BLaER1 (cell line): ENCODE data around the gene S100A4.

ENCODE experiments used
- H3K27ac ChIP-seq: shearing (Covaris generic); formaldehyde crosslinking; 2 replicates; pipeline ENCODE4 v1.8.1; 2022
- H3K27me3 ChIP-seq: shearing (Covaris generic); formaldehyde crosslinking; 2 replicates; pipeline ENCODE4 v1.8.1; 2022
- H3K36me3 ChIP-seq: shearing (Covaris generic); formaldehyde crosslinking; 2 replicates; pipeline ENCODE4 v1.8.1; 2022
- H3K4me1 ChIP-seq: shearing (Covaris generic); formaldehyde crosslinking; 2 replicates; pipeline ENCODE4 v1.8.1; 2022
- H3K4me2 ChIP-seq: shearing (Covaris generic); formaldehyde crosslinking; 2 replicates; pipeline ENCODE4 v1.8.1; 2022
- H3K4me3 ChIP-seq: shearing (Covaris generic); formaldehyde crosslinking; 2 replicates; pipeline ENCODE4 v1.8.1; 2022
- H3K9ac ChIP-seq: shearing (Covaris generic); formaldehyde crosslinking; 2 replicates; pipeline ENCODE4 v1.8.1; 2022
- H3K9me3 ChIP-seq: shearing (Covaris generic); formaldehyde crosslinking; 2 replicates; pipeline ENCODE4 v1.8.1; 2022
- H4K20me1 ChIP-seq: shearing (Covaris generic); formaldehyde crosslinking; 2 replicates; pipeline ENCODE4 v1.8.1; 2022
- Cebpa-rat ChIP-seq: shearing (Covaris generic); IDR thresholded peaks from 2 replicates; pipeline ENCODE4 v1.8.1; 2022

Gene S100A4

DNA sequence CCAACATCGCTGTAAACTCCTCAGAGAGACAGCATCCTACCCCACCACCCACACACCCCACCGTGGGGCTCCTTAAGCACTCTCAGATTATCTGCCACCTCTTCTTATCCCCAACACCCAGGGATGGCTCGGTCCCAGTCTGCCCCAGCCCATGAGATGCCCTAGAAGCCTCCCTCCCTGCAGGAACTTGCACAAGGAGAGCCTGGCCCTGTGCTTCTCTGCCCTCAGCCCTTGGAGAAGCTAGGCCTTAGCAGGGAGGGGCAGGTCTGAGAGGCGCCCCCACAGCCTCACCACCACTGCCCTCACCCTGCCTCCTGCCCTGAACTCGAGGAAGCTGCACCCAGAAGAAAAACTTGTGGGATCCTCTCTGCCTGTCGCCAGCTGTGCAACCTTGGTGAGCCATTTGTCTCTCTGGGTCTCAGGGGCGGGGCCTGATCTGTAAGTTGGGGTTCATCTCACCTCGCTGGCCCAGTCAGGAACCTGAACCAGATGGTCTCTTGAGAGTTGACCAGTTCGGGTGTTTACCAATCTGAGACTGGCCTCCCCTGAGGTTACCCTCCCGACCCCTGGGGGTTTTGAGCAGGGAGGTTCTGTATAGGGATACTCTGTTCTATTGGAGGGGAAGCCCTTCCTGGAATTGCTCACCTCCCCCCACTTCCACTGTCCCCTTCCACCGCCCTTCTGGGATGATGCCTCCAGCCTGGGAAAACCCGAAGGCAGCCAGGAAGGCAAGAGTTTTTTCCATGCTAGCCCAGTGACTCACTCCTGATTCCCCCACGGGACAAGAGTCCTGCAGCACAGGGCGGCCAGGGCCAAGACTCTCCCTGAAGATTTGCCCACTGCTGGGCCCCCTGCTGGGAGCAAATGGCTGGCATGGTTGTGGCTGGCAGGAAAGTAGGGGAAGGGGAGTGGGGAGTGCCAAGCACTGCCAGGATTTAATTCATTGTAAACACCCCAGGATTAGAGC is 3.4 kb upstream of the S100A4 start, which contains the start of gene S100A3:
S100A3 (minus strand) TSS at position 537 of the 967 bp plus-strand sequence. CDS start 773 bp downstream, outside the sequence.
- no peaks in the 10 kb centered on the region for H4K20me1 ChIP-seq
- no peak within 1 kb of the TSS for H3K27ac ChIP-seq
- no peaks in the 10 kb centered on the region for H3K27me3 ChIP-seq
- 0 out of 2 replicates have a peak within 1 kb of the TSS, but pooled peaks have one; percentile 22 for H3K9ac ChIP-seq
- no peaks in the 10 kb centered on the region for H3K36me3 ChIP-seq
- peaks cover 85% of the 10 kb centered on the region for H3K4me1 ChIP-seq
- H3K4me2 ChIP-seq: peak within 1 kb of the TSS; percentile 86
- no peaks in the 10 kb centered on the region for H3K9me3 ChIP-seq
- no peak within 1 kb of the TSS for H3K4me3 ChIP-seq
- TF ChIP-seq Cebpa-rat: no peak

DNA sequence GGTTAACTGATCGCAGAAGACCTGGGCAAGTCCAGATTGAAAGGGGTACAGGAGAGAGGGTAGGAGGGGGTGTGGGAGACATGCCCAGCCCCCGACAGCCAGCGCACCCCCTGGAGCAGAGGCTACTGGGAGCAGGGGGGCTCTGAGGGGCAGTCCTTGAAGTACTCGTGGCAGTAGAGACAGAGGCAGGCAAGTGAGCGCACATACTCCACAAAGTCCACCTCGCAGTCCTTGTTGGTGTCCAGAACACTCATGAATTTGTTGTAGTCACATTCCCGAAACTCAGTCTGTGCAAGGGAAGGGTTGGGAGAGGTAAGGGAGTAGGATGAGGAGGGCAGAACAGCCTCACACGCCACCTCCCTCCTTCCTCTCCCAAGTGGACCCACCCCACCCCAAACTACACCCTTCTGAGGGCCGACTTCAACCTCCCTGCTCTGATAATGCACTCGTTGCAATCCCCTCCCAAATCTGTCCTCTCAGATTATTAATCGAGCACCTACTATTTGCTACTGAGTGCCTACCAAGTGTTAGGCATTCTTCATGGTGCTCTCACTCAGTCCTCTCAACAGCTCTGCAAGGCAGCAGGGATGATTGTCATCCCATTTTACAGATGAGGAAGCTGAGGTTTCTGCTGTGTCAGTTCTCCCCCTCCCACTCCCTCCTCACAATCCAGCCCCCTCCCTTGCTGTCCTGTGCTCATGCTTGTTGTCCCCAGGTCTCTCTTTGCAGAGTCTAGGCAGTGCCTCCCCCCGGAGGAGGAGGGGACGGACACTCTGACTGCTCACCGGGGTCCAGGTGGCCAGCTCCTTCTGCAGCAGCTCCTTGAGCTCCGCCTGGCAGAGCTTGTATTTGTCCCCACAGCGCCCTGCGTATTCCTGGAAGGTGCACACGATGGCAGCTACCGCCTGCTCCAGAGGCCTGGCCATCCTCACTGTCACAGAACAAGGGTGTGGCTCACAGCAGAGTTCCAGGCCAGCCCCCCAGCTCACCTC is 2.2 kb upstream of the S100A4 start:
- Histone ChIP-seq H3K4me2 (peak overlapping the region; percentile 86), H3K36me3 (no peaks in the 10 kb centered on the region), H4K20me1 (no peaks in the 10 kb centered on the region), H3K27me3 (no peaks in the 10 kb centered on the region), H3K4me3 (no peak overlapping the region), H3K9me3 (no peaks in the 10 kb centered on the region), H3K9ac (0 out of 2 replicates have a peak overlapping the region, but pooled peaks have one; percentile 22), H3K4me1 (peaks cover 85% of the 10 kb centered on the region), H3K27ac (peak overlapping the region; percentile 83)
- no peak for TF ChIP-seq Cebpa-rat

DNA sequence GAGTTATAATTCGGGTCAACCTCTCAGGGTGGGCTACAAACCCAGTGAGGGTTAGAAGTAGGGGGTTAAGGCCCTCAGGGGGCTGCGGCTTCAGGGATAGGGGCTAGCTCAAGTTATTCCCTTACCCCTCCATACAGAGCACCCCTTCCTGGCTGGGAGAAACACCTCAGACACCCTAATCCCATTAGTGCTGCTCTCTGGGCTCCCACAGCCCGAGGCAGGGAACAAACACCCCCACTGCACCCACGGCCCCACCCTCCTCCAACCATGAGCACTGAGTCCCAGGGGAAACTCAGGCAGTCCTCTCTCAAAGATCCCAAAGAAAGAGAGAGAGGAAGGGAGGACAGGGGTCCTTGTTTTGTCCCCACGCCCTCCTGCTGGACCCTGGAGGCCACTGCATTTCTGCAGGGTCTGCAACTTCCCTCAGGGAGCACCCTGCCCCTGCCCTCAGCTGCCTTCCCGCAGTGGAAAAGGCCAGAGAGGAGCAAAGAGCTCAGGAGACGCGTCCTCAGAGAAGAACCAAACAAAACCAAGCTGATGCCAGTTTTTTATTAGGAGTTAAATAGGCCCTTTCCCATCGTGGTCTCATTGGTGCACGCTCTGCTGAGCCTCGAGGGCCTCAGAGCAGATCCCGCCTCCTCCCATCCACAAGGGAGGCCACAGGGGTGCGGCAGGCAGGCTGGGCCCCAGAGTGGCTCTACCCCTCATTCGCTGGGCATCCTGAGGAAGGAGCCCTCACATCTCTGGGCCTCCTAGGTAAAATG is 1.4 kb upstream of the S100A4 start:
- Histone ChIP-seq H3K4me1 (peaks cover 94% of the 10 kb centered on the region), H3K27ac (peak overlapping the region; percentile 83), H4K20me1 (no peaks in the 10 kb centered on the region), H3K9ac (peak overlapping the region; percentile 68; the same call in 1 of the 2 replicates), H3K27me3 (no peaks in the 10 kb centered on the region), H3K9me3 (no peaks in the 10 kb centered on the region), H3K4me2 (peak overlapping the region; percentile 86), H3K36me3 (no peaks in the 10 kb centered on the region), H3K4me3 (no peak overlapping the region)
- TF ChIP-seq Cebpa-rat: no peak

DNA sequence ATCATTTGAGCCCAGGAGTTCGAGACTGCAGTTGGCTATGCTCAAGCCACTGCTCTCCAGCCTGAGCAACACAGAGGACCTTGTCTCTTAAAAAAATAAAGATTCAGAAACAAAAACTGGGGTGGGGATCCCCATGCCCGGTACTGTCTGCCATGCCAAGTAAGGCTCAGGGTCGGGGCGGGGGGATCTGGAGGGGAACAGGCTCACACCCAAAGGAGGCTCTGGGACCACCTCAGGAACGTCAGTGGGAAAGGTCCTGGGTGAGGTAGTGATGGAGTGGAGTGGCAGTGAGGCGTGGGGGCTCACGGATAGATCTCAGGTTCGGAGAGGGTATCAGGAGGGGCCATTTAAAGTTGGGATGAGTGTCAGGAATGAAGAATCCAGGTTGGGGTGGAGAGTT is 765 bp upstream of the S100A4 start:
- Histone ChIP-seq H3K27ac (peak overlapping the region; percentile 83), H3K4me1 (peaks cover 100% of the 10 kb centered on the region)

DNA sequence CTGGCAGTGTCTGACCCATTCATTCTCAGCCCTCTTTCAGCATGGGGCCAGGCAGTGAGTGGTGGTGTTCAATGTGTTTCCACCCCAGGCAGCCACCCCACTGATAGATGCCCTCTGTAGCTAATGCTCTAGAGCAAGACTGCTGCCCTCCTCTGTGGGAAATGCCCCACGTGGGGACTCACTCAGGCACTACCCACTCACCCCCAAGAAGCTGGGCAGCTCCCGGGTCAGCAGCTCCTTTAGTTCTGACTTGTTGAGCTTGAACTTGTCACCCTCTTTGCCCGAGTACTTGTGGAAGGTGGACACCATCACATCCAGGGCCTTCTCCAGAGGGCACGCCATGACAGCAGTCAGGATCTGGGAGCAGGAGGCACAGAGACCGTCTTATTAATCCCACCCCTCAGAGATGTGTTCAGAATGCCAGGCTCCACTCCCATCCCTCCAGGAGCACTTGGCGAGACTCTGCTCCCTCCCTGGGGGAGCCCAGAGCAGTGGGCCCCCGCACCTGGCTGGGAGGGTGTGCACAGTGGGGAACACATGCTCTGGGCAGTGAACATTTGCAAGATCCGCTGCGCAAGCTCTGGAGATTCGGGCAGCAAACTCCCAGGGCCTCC is 1.0 kb downstream of the S100A4 start:
- no peaks in the 10 kb centered on the region for H4K20me1 ChIP-seq
- peaks cover 100% of the 10 kb centered on the region for H3K4me1 ChIP-seq
- no peaks in the 10 kb centered on the region for H3K9me3 ChIP-seq
- no peaks in the 10 kb centered on the region for H3K27me3 ChIP-seq
- H3K9ac ChIP-seq: peak overlapping the region; percentile 74
- peak overlapping the region; percentile 83 for H3K27ac ChIP-seq
- peak overlapping the region; percentile 86 for H3K4me2 ChIP-seq
- no peak for TF ChIP-seq Cebpa-rat
- H3K36me3 ChIP-seq: no peaks in the 10 kb centered on the region
- peak overlapping the region; percentile 59 for H3K4me3 ChIP-seq

More for the DNA sequence above, 765 bp upstream of the S100A4 start:
- H4K20me1 ChIP-seq: no peaks in the 10 kb centered on the region
- no peaks in the 10 kb centered on the region for H3K36me3 ChIP-seq
- H3K9me3 ChIP-seq: no peaks in the 10 kb centered on the region
- H3K27me3 ChIP-seq: no peaks in the 10 kb centered on the region
- H3K9ac ChIP-seq: peak overlapping the region; percentile 68; the same call in 1 of the 2 replicates
- peak overlapping the region; percentile 58 for H3K4me3 ChIP-seq
- H3K4me2 ChIP-seq: peak overlapping the region; percentile 86
- TF ChIP-seq Cebpa-rat: no peak

DNA sequence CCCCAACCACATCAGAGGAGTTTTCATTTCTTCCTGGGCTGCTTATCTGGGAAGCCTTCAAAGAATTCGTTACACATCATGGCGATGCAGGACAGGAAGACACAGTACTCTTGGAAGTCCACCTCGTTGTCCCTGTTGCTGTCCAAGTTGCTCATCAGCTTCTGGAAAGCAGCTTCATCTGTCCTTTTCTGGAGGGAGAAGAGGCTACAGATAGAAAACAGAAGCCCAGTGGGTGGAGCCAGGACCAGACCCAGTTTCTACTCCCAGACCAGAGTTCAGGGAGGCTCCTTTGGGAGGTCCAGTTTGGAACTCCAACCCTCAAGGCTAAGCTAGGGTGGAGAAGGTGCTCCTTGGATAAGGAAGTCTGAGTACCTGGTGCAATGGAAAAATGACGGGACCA is 1.9 kb downstream of the S100A4 start:
- TF ChIP-seq Cebpa-rat: no peak
- H3K36me3 ChIP-seq: no peaks in the 10 kb centered on the region
- H3K4me2 ChIP-seq: peak overlapping the region; percentile 86
- H3K9me3 ChIP-seq: no peaks in the 10 kb centered on the region
- no peak overlapping the region for H3K4me3 ChIP-seq
- H3K4me1 ChIP-seq: peaks cover 93% of the 10 kb centered on the region
- no peaks in the 10 kb centered on the region for H4K20me1 ChIP-seq
- H3K27me3 ChIP-seq: no peaks in the 10 kb centered on the region
- H3K9ac ChIP-seq: peak overlapping the region; percentile 11; the same call in 1 of the 2 replicates
- peak overlapping the region; percentile 14; the same call in 1 of the 2 replicates for H3K27ac ChIP-seq

DNA sequence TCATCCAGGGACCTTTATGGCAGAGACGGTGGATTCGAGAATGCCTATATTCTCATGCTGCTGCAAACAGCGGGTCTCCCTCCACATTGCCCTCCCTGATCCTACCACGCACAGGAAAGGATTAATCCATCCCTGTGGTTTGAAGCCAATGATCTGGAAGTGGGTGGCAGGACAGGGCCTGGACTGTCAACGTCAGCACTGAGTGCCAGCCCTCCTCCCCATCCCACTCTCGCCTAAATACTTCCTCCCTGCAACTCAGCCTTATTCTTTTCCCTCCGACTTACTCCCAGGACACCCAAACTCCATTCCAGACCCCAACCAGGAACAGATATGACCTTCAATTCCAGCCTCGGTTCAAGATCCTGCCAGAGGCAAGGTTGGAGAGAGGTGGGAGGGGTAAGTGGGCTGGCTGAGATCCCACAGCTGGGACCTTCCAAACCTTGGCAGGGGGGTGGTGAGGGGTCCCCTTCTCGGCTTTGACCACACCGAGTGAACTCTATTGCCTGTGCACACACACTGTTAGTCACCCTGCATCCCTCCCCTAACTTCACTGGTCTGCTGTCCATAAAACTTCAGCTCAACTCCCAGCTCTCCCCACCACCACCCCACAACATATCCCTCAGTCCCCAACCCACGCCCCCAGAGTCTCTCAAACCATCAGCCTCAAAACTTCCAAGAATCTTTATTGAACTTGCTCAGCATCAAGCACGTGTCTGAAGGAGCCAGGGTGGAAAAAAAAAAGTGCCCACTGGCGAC is 2.5 kb downstream of the S100A4 start:
- Histone ChIP-seq H3K27ac (peak overlapping the region; percentile 14; the same call in 1 of the 2 replicates), H3K4me2 (peak overlapping the region; percentile 86), H3K4me1 (peaks cover 87% of the 10 kb centered on the region), H3K9me3 (no peaks in the 10 kb centered on the region), H3K9ac (peak overlapping the region; percentile 11; the same call in 1 of the 2 replicates), H3K36me3 (no peaks in the 10 kb centered on the region), H3K4me3 (no peak overlapping the region), H3K27me3 (no peaks in the 10 kb centered on the region), H4K20me1 (no peaks in the 10 kb centered on the region)
- TF ChIP-seq Cebpa-rat: no peak
